Kidney (tissue), 14 donors: ENCODE data around the gene ANKRD44. TPM values are rescaled to one million over a fixed set of nuclear protein-coding genes. Genes with fewer than 3 reads are reported as not detected.

Source experiments
- DNase-seq, 5 donors: peaks; one replicate each; pipeline ENCODE4 v3.0.0-alpha.2; 2013 to 2020
- FAIRE-seq: peaks from 2 replicates; lab custom pipeline; 2012; peaks lifted over from hg19 to GRCh38; lab: Jason Lieb, UNC
- H3K27ac ChIP-seq, 2 donors: one replicate each; pipeline ENCODE4 v1.7.0; 2013; ENCODE audit warnings: low read depth in 2 of 2, low read length in 2 of 2, inconsistent platforms in 1 of 2
- H3K27me3 ChIP-seq: one replicate; pipeline ENCODE4 v1.7.1; 2013; ENCODE audit warnings: low read length, inconsistent platforms; ENCODE audit not compliant: control insufficient read depth, insufficient read depth
- H3K36me3 ChIP-seq, 3 donors: one replicate each; pipeline versions ENCODE4 v1.7.0 to v1.7.1; 2013; ENCODE audit warnings: low read length in 3 of 3, control low read depth in 1 of 3, inconsistent platforms in 1 of 3; ENCODE audit not compliant: insufficient read depth in 3 of 3, control insufficient read depth in 2 of 3
- H3K4me1 ChIP-seq, 3 donors: one replicate each; pipeline versions ENCODE4 v1.7.0 to v1.7.1; 2013; ENCODE audit warnings: low read length in 3 of 3, inconsistent platforms in 1 of 3, low read depth in 1 of 3; ENCODE audit not compliant: control insufficient read depth in 2 of 3, insufficient read depth in 2 of 3
- H3K4me3 ChIP-seq, 3 donors: one replicate each; pipeline versions ENCODE4 v1.7.0 to v1.8.1; 2013; ENCODE audit warnings: low read length in 3 of 3, control low read depth in 1 of 3, inconsistent platforms in 1 of 3
- H3K9ac ChIP-seq, 3 donors: one replicate each; pipeline versions ENCODE4 v1.7.0 to v1.7.1; 2013; ENCODE audit warnings: low read length in 3 of 3, control low read depth in 1 of 3, inconsistent platforms in 1 of 3
- H3K9me3 ChIP-seq, 3 donors: one replicate each; pipeline versions ENCODE4 v1.7.0 to v1.7.1; 2013; ENCODE audit warnings: low read length in 3 of 3, control low read depth in 1 of 3, inconsistent platforms in 1 of 3; ENCODE audit not compliant: control insufficient read depth in 2 of 3, insufficient read depth in 1 of 3
- CTCF ChIP-seq: IDR thresholded peaks from 3 replicates; pipeline ENCODE4 v1.5.1; 2012; ENCODE audit warnings: mild to moderate bottlenecking, moderate library complexity, borderline replicate concordance; ENCODE audit not compliant: insufficient read depth; ENCODE audit errors: extremely low read depth
- intact Hi-C: fragments of 100-400 bp; cut with DNase I; formaldehyde crosslinking; loops from one replicate; pipeline ENCODE4 v1.11.1; 2022
- polyA plus RNA-seq: library from polyadenylated mRNA; stranded (reverse); fragments of 350-450 nt; fragmentation: Illumina TruSeq; extraction: RNeasy Lipid Tissue Mini Kit (QIAGEN cat#74804); gene quantifications from one replicate; pipeline ENCODE4 v1.2.3, GENCODE V29; 2014; ENCODE audit warnings: low read depth, low replicate concordance; ENCODE audit not compliant: insufficient read depth
- total RNA-seq: library from RNA; stranded (reverse); fragmentation: NEBNext Ultra II Directional; extraction: Animal tissue kit (Norgen Biotek cat#: 25700); gene quantifications from one replicate; pipeline ENCODE4 v1.2.1, GENCODE V29; 2021
- donor health status: control.
- donor health status: control.
- donor health status: control.
- donor health status: control.
- donor health status: control.
- donor health status: DM: yes; HTN: yes; CAD: no.
- donor health status: Normal renal cell carcinoma (clear cell type).

Gene ANKRD44
- total and polyA plus RNA-seq, 2 donors from 2014 or later = 2.2 to 39.2 TPM

- intact Hi-C loops = no loop called here
- FAIRE-seq = no peak
- no peak overlapping the region for H3K27ac ChIP-seq
- H3K27me3 ChIP-seq = no peaks in the 10 kb centered on the region
- H3K9me3 ChIP-seq = no peaks in the 10 kb centered on the region
- H3K4me3 ChIP-seq = no peak overlapping the region
- H3K36me3 ChIP-seq = no peaks in the 10 kb centered on the region
- no peak for TF ChIP-seq CTCF
- no peak overlapping the region for H3K9ac ChIP-seq
- no peak for DNase-seq
- H3K4me1 ChIP-seq = no peaks in the 10 kb centered on the region
Observed at GRCh38 chr2:197171582-197171981, 139.0 kb downstream of the ANKRD44 start.

GRCh38 chr2:197170208-197170607 lies 140.4 kb downstream of the ANKRD44 start:
- intact Hi-C loops = no loop called here
- Histone ChIP-seq H3K9ac (no peak overlapping the region), H3K4me1 (peaks cover 0 to 2% (median 0%) of the 10 kb centered on the region in 3 donors), H3K4me3 (no peak overlapping the region), H3K9me3 (no peaks in the 10 kb centered on the region), H3K27me3 (no peaks in the 10 kb centered on the region), H3K27ac (no peak overlapping the region), H3K36me3 (no peaks in the 10 kb centered on the region)
- no peak for FAIRE-seq
- no peak for DNase-seq
- no peak for TF ChIP-seq CTCF

- H3K27ac ChIP-seq = no peak overlapping the region
- H3K4me1 ChIP-seq = peaks cover 0 to 6% (median 0%) of the 10 kb centered on the region in 3 donors
- H3K27me3 ChIP-seq = no peaks in the 10 kb centered on the region
- no peaks in the 10 kb centered on the region for H3K36me3 ChIP-seq
- TF ChIP-seq CTCF = peak; percentile 58
- H3K9me3 ChIP-seq = no peaks in the 10 kb centered on the region
- no peak overlapping the region for H3K4me3 ChIP-seq
- peak; percentile 53 to 70 (median 62) for DNase-seq
- intact Hi-C loops = no loop called here
- no peak for FAIRE-seq
- no peak overlapping the region for H3K9ac ChIP-seq
Observed at GRCh38 chr2:197168705-197169104, 141.9 kb downstream of the ANKRD44 start.
